OCI-LY1 (cell line): ENCODE data around the gene ADAM8.

ENCODE experiments used
- EZH2 ChIP-seq: fragments of 200-600 bp; sonication (generic), shearing (Covaris generic); IDR thresholded peaks from 2 replicates; pipeline ENCODE4 v1.8.0; 2017; ENCODE audit warnings: borderline replicate concordance, mixed run types, mild to moderate bottlenecking, antibody characterized with exemption, low read length, moderate library complexity, mixed read lengths
- TF ChIP-seq, protein P1 (sequence below): fragments of 200-600 bp; sonication (generic), shearing (Covaris generic); IDR thresholded peaks from 2 replicates; pipeline ENCODE4 v1.5.1; 2017; ENCODE audit warnings: mild to moderate bottlenecking, antibody characterized with exemption, low read length, moderate library complexity, mixed read lengths

DNA sequence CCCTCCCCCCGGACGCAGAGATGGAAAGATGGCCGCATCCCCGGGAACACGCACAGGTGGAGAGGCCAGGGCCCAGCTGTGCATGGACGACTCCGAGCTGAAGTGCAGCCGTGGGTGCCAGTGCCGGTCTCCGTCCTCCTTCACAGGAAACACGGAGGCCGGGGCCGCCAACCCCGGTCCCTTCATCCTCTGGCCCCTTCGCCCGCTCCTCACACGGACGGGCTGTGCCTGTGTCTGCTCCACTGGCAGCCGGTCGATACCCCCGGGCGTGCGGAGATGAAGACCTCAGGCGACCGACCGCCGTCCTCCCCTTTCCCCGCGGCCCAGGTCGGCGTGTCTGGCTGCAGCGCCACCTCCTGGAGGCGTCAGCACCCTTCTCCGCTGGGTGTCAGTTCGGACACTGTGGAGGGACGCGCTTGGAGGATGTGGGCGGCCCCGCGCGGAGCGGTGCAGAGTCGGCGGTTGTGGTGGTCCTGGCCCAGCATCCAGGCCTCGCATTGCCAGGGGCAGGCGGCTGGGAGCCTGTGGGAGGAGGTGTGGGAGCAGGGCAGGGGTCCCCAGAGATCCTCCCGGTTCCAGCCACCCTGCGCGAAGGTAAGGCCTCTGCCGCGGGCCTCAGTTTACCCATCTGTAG is 41.9 kb upstream of the ADAM8 start:
- TF ChIP-seq, protein P1, sequence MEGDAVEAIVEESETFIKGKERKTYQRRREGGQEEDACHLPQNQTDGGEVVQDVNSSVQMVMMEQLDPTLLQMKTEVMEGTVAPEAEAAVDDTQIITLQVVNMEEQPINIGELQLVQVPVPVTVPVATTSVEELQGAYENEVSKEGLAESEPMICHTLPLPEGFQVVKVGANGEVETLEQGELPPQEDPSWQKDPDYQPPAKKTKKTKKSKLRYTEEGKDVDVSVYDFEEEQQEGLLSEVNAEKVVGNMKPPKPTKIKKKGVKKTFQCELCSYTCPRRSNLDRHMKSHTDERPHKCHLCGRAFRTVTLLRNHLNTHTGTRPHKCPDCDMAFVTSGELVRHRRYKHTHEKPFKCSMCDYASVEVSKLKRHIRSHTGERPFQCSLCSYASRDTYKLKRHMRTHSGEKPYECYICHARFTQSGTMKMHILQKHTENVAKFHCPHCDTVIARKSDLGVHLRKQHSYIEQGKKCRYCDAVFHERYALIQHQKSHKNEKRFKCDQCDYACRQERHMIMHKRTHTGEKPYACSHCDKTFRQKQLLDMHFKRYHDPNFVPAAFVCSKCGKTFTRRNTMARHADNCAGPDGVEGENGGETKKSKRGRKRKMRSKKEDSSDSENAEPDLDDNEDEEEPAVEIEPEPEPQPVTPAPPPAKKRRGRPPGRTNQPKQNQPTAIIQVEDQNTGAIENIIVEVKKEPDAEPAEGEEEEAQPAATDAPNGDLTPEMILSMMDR, result peak; percentile 86
- TF ChIP-seq EZH2, result no peak
